Choroid plexus epithelial cell (primary cell): ENCODE measurements around the gene CLDN19.

ENCODE experiments used
- DNase-seq: peaks from one replicate; pipeline ENCODE4 v3.0.0-alpha.2; 2010; ENCODE audit warnings: low read depth
- H3K4me3 ChIP-seq: 2 replicates; pipeline ENCODE4 v1.5.1; 2011; ENCODE audit warnings: low read depth, mild to moderate bottlenecking, control low read depth, low read length, moderate library complexity
- TF ChIP-seq, protein P1 (sequence below): conservative IDR thresholded peaks from 2 replicates; pipeline ENCODE4 v1.5.1; 2011; ENCODE audit warnings: low read depth, mild to moderate bottlenecking, control low read depth, inconsistent platforms, low read length, moderate library complexity

CLDN19 gene

DNA sequence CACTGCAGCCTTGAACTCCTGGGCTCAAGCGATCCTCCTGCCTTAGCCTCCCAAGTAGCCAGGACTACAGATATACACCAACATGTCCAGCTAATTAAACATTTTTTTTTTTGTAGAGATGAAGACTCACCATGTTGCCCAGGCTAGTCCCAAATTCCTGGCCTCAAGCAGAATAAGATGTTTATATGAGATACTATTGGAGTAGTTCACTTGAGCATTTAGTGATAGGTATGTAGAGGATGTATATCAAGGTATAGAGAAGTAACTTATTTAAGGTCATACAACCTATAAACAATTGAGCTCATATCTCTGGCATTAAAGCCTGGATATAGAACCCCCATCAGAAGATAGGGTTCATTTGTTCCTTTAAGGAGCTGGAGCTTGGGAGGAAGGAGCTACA lies 40.1 kb upstream of the CLDN19 start:
- DNase-seq: no peak

DNA sequence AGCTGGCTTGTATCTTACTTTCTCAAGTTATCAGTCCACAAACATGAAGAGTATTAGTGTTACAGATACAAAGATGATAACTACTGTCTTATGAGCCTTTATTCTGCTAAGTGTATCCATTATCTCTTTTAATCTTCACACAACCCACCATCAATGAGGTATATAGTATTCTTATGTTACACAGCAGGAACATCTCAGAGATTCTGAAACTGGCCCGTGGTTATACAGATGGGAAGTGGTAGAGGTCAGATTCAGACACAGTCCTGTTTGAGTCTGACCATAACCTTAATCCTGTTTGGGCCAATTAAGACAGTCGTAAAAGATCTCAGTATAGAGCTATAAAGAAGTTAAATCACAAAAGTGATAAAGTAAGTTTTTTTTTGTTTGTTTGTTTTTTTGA lies 39.7 kb upstream of the CLDN19 start:
- no peak overlapping the region for H3K4me3 ChIP-seq
- TF ChIP-seq, protein P1, sequence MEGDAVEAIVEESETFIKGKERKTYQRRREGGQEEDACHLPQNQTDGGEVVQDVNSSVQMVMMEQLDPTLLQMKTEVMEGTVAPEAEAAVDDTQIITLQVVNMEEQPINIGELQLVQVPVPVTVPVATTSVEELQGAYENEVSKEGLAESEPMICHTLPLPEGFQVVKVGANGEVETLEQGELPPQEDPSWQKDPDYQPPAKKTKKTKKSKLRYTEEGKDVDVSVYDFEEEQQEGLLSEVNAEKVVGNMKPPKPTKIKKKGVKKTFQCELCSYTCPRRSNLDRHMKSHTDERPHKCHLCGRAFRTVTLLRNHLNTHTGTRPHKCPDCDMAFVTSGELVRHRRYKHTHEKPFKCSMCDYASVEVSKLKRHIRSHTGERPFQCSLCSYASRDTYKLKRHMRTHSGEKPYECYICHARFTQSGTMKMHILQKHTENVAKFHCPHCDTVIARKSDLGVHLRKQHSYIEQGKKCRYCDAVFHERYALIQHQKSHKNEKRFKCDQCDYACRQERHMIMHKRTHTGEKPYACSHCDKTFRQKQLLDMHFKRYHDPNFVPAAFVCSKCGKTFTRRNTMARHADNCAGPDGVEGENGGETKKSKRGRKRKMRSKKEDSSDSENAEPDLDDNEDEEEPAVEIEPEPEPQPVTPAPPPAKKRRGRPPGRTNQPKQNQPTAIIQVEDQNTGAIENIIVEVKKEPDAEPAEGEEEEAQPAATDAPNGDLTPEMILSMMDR: no peak
- DNase-seq: no peak

More for the DNA sequence above, 40.1 kb upstream of the CLDN19 start:
- TF ChIP-seq, protein P1: no peak
- no peak overlapping the region for H3K4me3 ChIP-seq

DNA sequence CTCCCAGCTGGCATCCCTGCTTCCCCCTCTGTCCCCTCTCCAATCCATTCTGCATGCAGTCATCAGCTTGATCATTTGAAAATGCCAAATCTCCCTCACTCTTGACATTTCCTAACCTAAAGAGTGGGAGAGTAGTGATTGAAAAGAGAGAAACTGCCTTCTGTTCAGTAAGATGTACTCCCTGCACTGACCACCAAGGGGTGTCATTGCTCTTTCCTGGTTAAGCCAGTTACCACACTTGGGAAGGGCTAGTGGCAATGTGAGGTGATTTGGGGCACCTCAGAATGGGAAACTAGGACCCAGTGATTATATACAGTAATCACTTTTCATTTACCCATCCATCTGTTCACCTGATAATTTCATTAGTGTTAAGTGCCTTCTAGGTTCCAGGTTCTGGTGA lies 37.8 kb upstream of the CLDN19 start:
- DNase-seq: peak; percentile 72
- TF ChIP-seq, protein P1: peak; percentile 89
- H3K4me3 ChIP-seq: no peak overlapping the region

DNA sequence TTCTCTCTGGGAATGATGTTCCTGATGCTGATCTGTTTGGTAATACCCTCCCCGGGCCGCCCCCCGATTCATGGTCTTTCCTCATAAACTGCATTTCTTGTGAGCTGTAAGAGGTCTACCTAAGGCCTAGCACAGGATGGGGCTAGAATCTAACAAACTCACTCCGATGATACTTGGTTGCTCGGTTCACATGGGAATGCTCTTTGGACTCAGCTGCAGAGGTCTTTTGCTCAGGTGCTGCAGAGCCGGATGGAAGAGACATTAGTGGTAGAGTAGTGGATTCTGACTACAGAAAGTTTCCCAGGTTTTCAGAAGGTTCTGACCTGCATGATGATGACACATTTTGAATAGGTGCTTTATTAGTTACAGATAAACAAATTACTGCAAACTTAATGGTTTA lies 36.5 kb upstream of the CLDN19 start:
- TF ChIP-seq, protein P1: no peak
- no peak for DNase-seq
- H3K4me3 ChIP-seq: no peak overlapping the region

DNA sequence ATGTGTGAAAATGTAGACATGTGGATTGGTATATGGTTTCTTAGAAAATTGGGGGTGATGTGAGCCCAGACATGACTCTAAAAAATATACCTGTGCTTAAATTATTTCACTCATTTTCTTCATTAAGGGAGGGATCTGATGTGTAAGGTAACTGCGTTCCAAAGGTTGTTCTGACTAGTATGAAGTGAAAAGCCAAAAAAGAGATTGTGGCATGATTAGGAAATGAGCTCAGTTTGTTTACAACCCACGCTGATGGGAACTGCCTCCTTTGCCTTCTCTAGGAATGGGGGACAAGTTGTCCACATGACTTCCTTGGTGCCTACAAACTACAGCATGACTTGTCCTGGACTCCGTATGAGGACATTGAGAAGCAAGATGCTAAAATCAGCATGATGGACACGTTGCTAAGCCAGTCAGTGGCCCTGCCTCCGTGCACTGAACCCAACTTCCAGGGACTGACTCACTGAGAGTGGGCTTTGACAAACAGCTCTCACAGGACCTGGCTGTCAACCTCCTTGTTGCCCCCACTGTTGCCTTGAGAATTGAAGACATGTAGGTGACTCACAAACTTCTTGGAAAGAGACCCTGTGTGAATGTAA lies 35.0 kb upstream of the CLDN19 start:
- no peak for DNase-seq
- no peak overlapping the region for H3K4me3 ChIP-seq
- TF ChIP-seq, protein P1: no peak

DNA sequence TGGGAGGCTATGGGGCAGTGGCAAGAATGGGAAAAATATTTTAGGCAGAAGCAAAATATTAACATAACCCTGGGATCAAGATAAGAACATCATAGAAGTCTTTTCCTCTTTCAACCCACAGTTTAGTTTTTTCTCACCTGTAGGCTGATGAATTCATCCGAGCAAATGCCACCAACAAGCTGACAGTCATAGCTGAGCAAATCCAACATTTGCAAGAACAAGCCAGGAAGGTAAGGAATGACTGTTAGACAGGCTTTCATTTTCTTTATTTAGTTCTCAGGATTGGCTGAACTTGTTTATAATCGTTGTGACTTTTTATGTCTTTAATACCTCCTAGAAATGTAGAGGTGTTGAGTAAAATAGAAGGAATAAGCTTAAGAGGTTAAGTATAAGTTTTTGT lies 33.4 kb upstream of the CLDN19 start:
- no peak overlapping the region for H3K4me3 ChIP-seq
- TF ChIP-seq, protein P1: no peak

DNA sequence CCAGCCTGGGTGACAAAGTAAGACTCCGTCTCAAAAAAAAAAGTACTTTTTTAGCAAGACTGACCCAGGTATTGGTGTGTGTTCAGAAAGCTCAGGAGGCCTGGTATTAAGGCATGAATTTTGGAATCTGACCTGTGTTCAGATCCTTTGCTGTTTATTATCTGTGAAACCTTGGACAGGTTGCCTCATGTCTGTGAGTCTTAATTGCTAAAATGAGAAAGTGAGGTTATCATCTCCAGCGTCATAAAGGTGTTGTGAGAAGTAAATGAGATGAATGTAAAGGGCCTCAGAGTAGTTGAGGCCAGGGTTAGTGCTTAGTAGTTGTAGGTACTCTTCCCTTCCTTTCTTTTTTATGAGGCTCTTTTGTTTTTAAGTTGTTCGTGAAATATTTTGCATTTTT lies 29.8 kb upstream of the CLDN19 start:
- TF ChIP-seq, protein P1: no peak
- no peak for DNase-seq
- no peak overlapping the region for H3K4me3 ChIP-seq

More for the DNA sequence above, 33.4 kb upstream of the CLDN19 start:
- DNase-seq: no peak
